ENCODE measurements around the gene SRSF4. TPM values are rescaled to one million over a fixed set of nuclear protein-coding genes. Genes with fewer than 3 reads are reported as not detected.
"Not testable (repeated sequence)": the region's sequence is repeated elsewhere in the genome, so short reads cannot be mapped to it uniquely, and the experiment has no call there.

The SRSF4 gene
- 100 to 1,000 TPM; 116 to 123 TPM for total RNA-seq

DNA sequence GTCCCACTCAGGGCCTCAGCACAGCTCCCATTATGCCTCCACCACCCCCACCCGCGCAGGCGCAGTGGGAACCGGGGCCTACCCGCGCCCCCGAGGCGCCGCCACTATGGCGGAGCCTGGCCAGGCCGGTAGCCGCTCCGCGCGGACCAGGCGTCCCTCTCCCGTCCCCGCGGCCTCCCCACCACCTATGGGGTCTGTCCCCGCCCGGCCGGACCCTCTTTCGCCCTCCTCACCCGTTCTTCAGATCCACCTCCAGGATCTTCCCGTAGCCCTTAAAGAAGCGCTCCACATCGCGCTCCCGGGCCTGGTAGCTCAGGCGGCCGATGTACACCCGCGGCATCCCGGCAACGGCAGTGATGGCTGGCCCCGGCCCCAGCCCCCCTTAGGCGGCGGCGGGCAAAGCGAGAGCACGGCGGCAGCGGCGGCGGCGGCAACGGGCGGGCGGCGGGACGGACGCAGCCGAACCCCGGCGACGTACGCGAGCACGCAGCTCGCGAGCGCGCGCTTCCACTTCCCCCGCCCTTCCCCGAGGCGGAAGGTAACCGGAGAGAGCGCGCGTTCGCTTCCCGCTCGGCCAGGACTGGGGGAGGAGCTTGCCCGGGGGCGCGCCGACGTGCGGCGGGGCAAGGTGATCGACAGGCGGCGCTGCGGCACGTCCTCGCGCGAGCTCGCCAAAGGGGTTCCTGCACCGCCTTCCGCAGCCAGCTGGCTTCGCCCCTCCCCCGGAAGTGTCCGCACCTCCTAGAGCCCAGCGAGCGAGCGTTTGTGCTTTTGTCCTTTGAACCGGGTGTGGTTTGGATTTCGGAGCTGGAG lies at the start of gene SRSF4:
SRSF4 (minus strand) TSS at position 488 of the 813 bp plus-strand sequence; CDS start at position 340, 148 bp downstream.
- POLR2A ChIA-PET: interaction anchor here (0.6 to 1.2 kb wide), 4 partner anchors 21 to 1578 kb away, joined by 3 to 6 read pairs (median 5); no protein-coding TSS in a partner anchor
- CTCF ChIA-PET: interaction anchor here (1.1 to 7.0 kb wide), 14 partner anchors 9 to 538 kb away, joined by 3 to 38 read pairs (median 5); partner anchors contain the start of genes TAF12 and YTHDF2

DNA sequence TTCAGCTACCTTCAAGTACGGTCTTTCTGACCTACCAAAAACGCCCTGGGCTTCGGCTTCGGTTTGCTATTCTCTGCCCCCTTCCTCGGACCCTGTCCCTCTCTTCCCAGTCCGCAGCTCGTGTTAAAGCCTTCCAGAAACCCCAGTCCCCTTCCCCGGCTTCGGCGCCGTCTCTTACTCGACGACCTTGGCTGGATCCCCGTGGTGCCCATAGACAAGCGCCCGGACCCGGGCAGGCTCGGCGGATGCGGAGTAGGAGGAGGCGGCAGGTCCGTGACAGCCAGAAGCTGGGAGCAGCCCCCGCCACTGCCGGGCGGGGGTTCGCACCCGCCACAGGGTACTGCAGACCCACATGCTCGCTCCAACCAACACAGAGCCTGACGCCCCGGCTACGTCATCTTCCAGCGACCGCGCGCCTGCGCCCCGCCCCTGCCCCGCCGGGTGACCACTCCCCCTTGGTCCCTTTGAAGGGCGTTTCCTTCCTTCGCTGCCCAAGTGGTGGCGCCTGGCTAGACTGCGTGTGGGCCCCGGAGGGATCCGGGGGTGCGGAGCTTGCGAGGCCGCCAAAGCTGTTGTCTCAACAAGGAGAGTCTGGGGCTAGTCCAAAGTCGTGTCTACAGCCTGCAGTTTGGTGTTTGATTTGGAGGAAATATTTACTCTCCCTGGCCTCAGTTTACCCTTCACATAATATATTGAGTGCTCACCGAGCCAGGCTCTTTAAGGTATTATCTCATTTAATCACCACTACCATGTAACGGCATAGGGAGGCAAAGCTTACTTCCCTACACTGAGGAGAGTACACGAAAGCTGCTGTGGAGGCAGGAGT lies 49.1 kb upstream of the SRSF4 start, which contains the start of gene MECR:
MECR (minus strand) TSS at position 382 of the 826 bp plus-strand sequence; CDS start at position 354, 28 bp downstream.
- peak within 1 kb of the TSS; percentile 96 for H3K4me3 Mint-ChIP-seq
- CTCF ChIA-PET: interaction anchor here (1.6 to 2.6 kb wide), 2 partner anchors 10 to 44 kb away, joined by 3 to 6 read pairs; no protein-coding TSS in a partner anchor

More for the DNA sequence above, at the start of gene SRSF4:
- H3K27ac Mint-ChIP-seq: peak within 1 kb of the TSS; percentile 97
- H3K4me3 Mint-ChIP-seq: peak within 1 kb of the TSS; percentile 96
- DNase-seq: peak; percentile 99
- peaks cover 34% of the 10 kb centered on the region for H3K36me3 Mint-ChIP-seq (ENCODE audit: low read depth)
- no peaks in the 10 kb centered on the region for H3K9me3 Mint-ChIP-seq
- no peaks in the 10 kb centered on the region for H3K27me3 Mint-ChIP-seq
- peaks cover 45% of the 10 kb centered on the region for H3K4me1 Mint-ChIP-seq

DNA sequence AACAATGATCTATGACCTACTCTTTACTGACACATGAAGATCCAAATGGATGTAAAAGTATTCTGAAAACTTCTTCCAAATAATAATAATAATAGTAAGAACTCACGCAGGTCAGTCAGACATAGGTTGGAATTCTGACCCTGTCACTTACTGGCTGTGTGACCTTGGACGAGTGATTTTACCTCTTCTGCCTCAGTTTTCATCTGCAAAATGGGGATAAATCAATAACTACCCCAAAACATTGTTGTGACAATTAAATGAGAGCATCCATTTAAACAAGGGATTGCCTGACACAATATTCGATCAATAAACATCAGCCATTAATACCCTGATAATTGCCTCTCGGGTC lies 48.5 kb upstream of the SRSF4 start:
- DNase-seq: no peak
- Mint-ChIP-seq H3K4me3 (peak overlapping the region; percentile 96), H3K27ac (peak overlapping the region; percentile 95), H3K36me3 (ENCODE audit: low read depth) (no peaks in the 10 kb centered on the region), H3K9me3 (no peaks in the 10 kb centered on the region), H3K27me3 (peaks cover 9% of the 10 kb centered on the region), H3K4me1 (peaks cover 23% of the 10 kb centered on the region)
- POLR2A ChIA-PET: no interaction called here
- CTCF ChIA-PET: interaction anchor here (0.9 to 2.6 kb wide), 2 partner anchors 9 to 16 kb away, joined by 3 to 6 read pairs; no protein-coding TSS in a partner anchor

More for the DNA sequence above, 49.1 kb upstream of the SRSF4 start, which contains the start of gene MECR:
- peak within 1 kb of the TSS; percentile 95 for H3K27ac Mint-ChIP-seq
- H3K9me3 Mint-ChIP-seq: no peaks in the 10 kb centered on the region
- POLR2A ChIA-PET: no interaction called here
- peaks cover 13% of the 10 kb centered on the region for H3K27me3 Mint-ChIP-seq
- peak; percentile 95 for DNase-seq
- peaks cover 24% of the 10 kb centered on the region for H3K4me1 Mint-ChIP-seq
- H3K36me3 Mint-ChIP-seq (ENCODE audit: low read depth): no peaks in the 10 kb centered on the region

DNA sequence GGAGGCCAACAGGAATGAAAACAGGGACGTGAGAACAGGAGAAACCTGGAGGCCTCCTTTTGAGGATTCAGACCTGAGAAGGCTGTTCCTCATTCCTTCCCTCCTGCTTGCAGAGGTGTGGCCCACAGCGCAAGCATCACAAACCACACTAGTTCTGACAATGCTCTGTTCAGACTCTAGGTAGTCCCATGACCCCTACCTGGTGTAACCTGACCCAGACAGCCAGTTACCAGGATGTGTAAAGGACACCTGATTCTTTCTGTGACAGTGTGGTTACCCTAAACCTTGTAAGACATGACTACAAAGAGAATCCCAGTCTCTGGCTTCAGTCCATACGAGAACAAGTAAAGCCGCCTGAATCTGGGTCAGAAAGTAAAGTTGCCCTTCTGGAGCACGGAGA lies 45.8 kb upstream of the SRSF4 start:
- Mint-ChIP-seq H3K4me1 (peaks cover 23% of the 10 kb centered on the region), H3K27me3 (no peaks in the 10 kb centered on the region), H3K4me3 (no peak overlapping the region), H3K27ac (no peak overlapping the region), H3K9me3 (no peaks in the 10 kb centered on the region), H3K36me3 (ENCODE audit: low read depth) (no peaks in the 10 kb centered on the region)
- no peak for DNase-seq
- ChIA-PET CTCF (no interaction called here), POLR2A (no interaction called here)

DNA sequence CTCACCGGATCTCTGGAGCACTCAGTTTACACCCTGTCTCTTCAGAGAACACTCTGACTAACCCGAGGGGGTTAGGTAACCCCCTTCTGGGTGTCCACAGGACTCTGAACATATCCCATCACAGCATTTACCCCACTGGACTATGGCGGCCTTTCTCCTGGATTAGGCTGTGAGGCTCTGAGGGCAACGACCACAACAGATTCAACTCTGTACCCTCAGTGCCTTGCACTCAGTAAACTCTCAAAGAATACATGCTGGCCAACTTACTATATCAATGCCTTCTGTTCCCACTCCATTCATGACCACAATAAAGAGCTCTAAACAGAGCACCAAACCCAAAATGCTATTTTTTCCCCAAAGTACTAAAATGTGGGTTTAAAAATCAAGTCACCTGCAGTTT lies 43.7 kb upstream of the SRSF4 start:
- H3K4me1 Mint-ChIP-seq: peaks cover 13% of the 10 kb centered on the region
- no peaks in the 10 kb centered on the region for H3K9me3 Mint-ChIP-seq
- H3K27ac Mint-ChIP-seq: no peak overlapping the region
- no peaks in the 10 kb centered on the region for H3K36me3 Mint-ChIP-seq (ENCODE audit: low read depth)
- ChIA-PET CTCF (no interaction called here), POLR2A (no interaction called here)
- no peak overlapping the region for H3K4me3 Mint-ChIP-seq
- DNase-seq: no peak
- no peaks in the 10 kb centered on the region for H3K27me3 Mint-ChIP-seq

DNA sequence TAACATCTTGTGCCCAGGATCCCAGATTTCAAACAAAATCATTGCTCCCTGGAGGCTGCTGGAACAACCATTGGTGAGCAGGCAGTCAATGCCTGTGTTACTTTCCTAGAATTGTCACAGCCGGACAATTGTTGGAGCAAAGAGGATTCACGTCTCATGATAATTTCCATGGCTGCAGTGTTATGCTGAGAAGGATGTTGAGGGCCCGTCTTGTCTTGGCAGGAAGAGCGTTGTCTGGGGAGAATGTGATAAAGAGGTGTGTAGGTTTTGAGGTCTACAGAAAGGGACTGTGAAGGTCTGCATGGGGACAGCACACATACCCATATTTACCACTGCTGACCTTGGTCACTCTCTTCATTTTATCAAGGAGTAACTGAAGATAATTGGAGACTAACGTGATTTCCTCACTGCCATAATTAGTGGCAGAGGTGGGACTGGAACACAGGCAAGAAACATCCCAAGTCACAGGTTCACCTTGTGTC lies 42.7 kb upstream of the SRSF4 start:
- no peaks in the 10 kb centered on the region for H3K27me3 Mint-ChIP-seq

DNA sequence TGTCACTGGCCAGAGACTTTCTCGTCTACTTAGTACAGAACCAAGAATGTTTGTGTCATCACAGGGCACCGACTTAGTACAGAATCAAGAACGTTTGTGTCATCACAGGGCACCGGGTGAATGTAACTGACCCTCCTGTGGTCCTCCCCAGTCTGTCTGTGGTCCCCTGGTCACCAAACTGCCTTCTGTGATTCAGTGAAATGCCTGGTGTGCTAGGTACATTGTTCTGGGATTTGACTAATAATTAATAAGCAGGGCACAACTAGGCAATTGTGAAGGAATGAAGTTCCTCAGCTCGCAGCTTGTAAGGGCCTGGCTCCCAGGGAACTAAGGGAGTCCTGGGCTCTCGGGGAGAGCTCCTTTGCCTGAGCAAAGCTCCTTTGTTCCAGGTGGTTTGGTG lies 41.8 kb upstream of the SRSF4 start:
- Mint-ChIP-seq H3K9me3 (no peaks in the 10 kb centered on the region), H3K27ac (no peak overlapping the region), H3K36me3 (ENCODE audit: low read depth) (no peaks in the 10 kb centered on the region), H3K27me3 (no peaks in the 10 kb centered on the region), H3K4me1 (peaks cover 2% of the 10 kb centered on the region), H3K4me3 (no peak overlapping the region)
- DNase-seq: no peak
- ChIA-PET CTCF (no interaction called here), POLR2A (no interaction called here)

More for the DNA sequence above, 42.7 kb upstream of the SRSF4 start:
- no peak overlapping the region for H3K27ac Mint-ChIP-seq
- no peaks in the 10 kb centered on the region for H3K9me3 Mint-ChIP-seq
- H3K4me3 Mint-ChIP-seq: no peak overlapping the region
- H3K4me1 Mint-ChIP-seq: peaks cover 5% of the 10 kb centered on the region
- ChIA-PET CTCF (no interaction called here), POLR2A (no interaction called here)
- no peaks in the 10 kb centered on the region for H3K36me3 Mint-ChIP-seq (ENCODE audit: low read depth)
- no peak for DNase-seq

DNA sequence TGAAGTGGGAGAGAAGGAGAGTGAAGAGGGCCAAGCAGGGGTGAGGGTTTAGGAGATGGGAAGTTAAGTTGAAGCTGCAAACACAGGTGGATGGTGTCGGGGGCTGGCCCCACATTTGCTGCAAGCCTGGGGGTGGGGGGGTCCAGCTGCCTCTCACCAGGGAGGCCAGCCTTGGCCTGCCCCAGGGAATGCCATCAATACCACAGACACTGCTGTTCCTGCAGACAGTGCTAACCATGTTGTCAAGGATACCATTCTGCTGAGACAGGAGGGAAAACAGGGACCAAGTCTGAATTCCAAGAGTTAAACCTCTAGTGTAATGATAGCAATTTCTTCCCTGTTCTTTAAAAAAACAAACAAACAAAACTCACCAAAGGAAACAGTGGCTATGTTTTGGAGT lies 41.0 kb upstream of the SRSF4 start:
- H3K4me1 Mint-ChIP-seq: no peaks in the 10 kb centered on the region
- no peak for DNase-seq
- H3K9me3 Mint-ChIP-seq: no peaks in the 10 kb centered on the region
- no peaks in the 10 kb centered on the region for H3K27me3 Mint-ChIP-seq
- no peaks in the 10 kb centered on the region for H3K36me3 Mint-ChIP-seq (ENCODE audit: low read depth)
- no peak overlapping the region for H3K27ac Mint-ChIP-seq
- CTCF ChIA-PET: no interaction called here
- POLR2A ChIA-PET: no interaction called here
- no peak overlapping the region for H3K4me3 Mint-ChIP-seq

DNA sequence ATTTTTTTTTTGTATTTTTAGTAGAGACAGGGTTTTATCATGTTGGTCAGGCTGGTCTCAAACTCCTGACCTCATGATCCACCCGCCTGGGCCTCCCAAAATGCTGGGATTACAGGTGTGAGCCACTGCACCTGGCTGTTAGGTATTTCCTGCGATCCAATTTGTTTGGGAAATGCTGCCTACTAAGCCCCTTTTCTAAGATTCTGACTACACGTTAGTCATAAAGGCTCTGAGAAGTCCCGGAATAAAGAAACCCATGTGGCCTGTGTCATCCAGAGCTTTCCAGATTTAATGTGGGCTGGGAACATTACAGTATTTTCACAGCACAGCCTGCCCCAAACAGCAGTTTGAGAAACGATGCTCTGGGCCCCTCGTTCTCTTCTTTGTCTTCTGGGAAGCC lies 40.6 kb upstream of the SRSF4 start:
- H3K4me3 Mint-ChIP-seq; H3K4me1 Mint-ChIP-seq; DNase-seq; POLR2A ChIA-PET; H3K27ac Mint-ChIP-seq; H3K27me3 Mint-ChIP-seq; H3K36me3 Mint-ChIP-seq (ENCODE audit: low read depth); H3K9me3 Mint-ChIP-seq: not testable (repeated sequence)
- CTCF ChIA-PET: interaction anchor here (2.1 kb wide), 1 partner anchor 8 kb away, joined by 6 read pairs; the partner anchor contains the start of gene MECR

DNA sequence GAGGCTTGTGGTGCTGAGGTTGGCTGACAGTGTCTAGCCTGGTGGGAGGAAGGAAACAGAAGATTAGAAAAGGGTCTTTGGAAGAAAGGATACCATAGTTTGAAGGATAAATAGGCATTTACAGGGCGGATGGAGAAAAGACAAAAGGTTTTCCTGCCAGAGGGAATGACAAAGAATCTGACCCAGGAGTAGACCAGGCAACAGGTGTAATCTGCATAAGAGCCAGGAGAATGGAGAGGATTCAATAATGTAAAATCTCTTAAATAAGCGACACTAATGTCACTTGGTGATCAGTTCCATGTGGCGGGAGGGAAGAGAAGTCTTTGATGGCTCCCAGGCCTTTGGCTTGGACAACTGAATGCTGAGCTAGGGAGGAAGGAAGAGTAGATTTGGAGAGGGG lies 39.6 kb upstream of the SRSF4 start:
- ChIA-PET POLR2A (interaction anchor here (1.0 kb wide), 1 partner anchor 39 kb away, joined by 5 read pairs; the partner anchor contains the start of gene SRSF4), CTCF (interaction anchor here (0.6 to 2.1 kb wide), 2 partner anchors 9 to 171 kb away, joined by 5 to 6 read pairs; partner anchors contain the start of gene MECR)
- Mint-ChIP-seq H3K36me3 (ENCODE audit: low read depth) (no peaks in the 10 kb centered on the region), H3K9me3 (no peaks in the 10 kb centered on the region), H3K4me3 (no peak overlapping the region), H3K27ac (no peak overlapping the region), H3K4me1 (no peaks in the 10 kb centered on the region), H3K27me3 (no peaks in the 10 kb centered on the region)
- DNase-seq: no peak

DNA sequence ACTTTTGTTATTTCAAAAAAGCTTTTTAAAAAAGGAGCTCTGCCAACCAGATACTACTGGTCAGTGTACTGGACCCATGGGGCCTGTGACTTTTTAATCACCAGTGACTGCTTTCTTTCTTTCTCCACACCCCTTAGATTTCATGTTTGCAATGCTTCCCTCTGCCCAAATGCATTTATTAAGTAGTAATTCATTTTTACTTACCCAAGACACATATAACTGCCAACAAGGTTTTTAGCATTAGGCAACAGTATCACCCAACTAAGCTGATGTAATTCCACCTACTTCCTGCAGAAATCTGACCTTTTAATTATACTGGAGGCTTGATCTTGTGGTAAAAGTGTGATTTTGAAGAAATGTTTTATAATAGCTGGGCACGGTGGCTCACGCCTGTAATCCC lies 36.5 kb upstream of the SRSF4 start:
- Mint-ChIP-seq H3K9me3 (no peaks in the 10 kb centered on the region), H3K27me3 (no peaks in the 10 kb centered on the region), H3K4me1 (no peaks in the 10 kb centered on the region), H3K36me3 (ENCODE audit: low read depth) (peaks cover 10% of the 10 kb centered on the region), H3K27ac (no peak overlapping the region), H3K4me3 (no peak overlapping the region)
- ChIA-PET POLR2A (no interaction called here), CTCF (interaction anchor here (0.6 to 1.8 kb wide), 3 partner anchors 16 to 1498 kb away, joined by 3 to 4 read pairs (median 3); no protein-coding TSS in a partner anchor)
- no peak for DNase-seq

DNA sequence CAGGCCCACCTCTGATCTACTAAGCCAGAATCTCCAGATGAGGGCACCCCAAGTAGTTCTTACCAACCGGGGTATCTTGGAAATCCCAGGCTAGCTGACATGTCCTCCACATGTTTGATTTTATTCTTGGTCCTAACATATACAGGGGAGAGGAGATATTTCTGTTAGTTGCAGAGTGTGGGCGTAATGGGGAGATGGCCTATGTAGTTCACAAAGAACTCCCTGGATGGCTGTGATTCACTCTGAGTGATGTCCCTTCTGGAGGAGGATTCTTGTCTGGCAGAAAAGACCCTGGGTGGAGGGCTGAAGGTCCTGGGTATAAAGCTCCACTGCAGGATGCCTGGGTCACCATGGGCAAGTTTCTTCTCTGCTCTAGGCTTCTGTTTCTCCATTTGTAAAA lies 35.9 kb upstream of the SRSF4 start:
- DNase-seq: no peak
- Mint-ChIP-seq H3K4me3 (no peak overlapping the region), H3K4me1 (no peaks in the 10 kb centered on the region), H3K36me3 (ENCODE audit: low read depth) (peaks cover 13% of the 10 kb centered on the region), H3K9me3 (no peaks in the 10 kb centered on the region), H3K27ac (no peak overlapping the region), H3K27me3 (no peaks in the 10 kb centered on the region)
- ChIA-PET CTCF (interaction anchor here (1.0 kb wide), 1 partner anchor 17 kb away, joined by 3 read pairs; no protein-coding TSS in a partner anchor), POLR2A (no interaction called here)

Measured in activated CD4-positive, alpha-beta T cell treated with anti-CD3 and anti-CD28 coated beads, Interleukin-2, amount 10 ng/mL, durations not matched to agents 7 days and 5 days (primary cell).